K562 (cell line): Measurements from ENCODE around the gene DOCK3. TPM values are rescaled to one million over a fixed set of nuclear protein-coding genes. Genes with fewer than 3 reads are reported as not detected.

Source experiments
- ETV1 ChIP-seq: fragments of 450-650 bp; conservative IDR thresholded peaks from 2 replicates; pipeline ENCODE4 v1.6.1; 2016; ENCODE audit warnings: missing genetic modification characterization, control low read depth, low read depth, missing compliant biosample characterization
- FOXM1 ChIP-seq, 2 experiments: fragments of 450-650 bp in 1 of 2; sonication (generic) in 1 of 2; formaldehyde crosslinking in 1 of 2; IDR thresholded peaks; 2 replicates each; pipeline versions ENCODE4 v1.6.1 to v1.9.0; 2017 to 2022; ENCODE audit warnings: low read depth in 2 of 2, mild to moderate bottlenecking in 2 of 2, missing genetic modification reagents in 1 of 2, moderate library complexity in 1 of 2
- L3MBTL2 ChIP-seq: fragments of 450-650 bp; IDR thresholded peaks from 2 replicates; pipeline ENCODE4 v1.6.1; 2016; ENCODE audit warnings: mild to moderate bottlenecking, moderate library complexity
- MCM7 ChIP-seq, 2 experiments: fragments of 450-650 bp; IDR thresholded peaks; 2 replicates each; pipeline ENCODE4 v1.6.1; 2016 to 2018
- NFE2L1 ChIP-seq: fragments of 450-650 bp; IDR thresholded peaks from 2 replicates; pipeline ENCODE4 v1.6.1; 2016; ENCODE audit warnings: missing genetic modification characterization, low read depth, mild to moderate bottlenecking, missing compliant biosample characterization, moderate library complexity, borderline replicate concordance
- NONO ChIP-seq, 2 experiments: fragments of 200-400 bp in 1 of 2; fragments of 450-650 bp in 1 of 2; formaldehyde crosslinking in 1 of 2; IDR thresholded peaks; 2 replicates each; pipeline ENCODE4 v1.6.1; 2017; ENCODE audit warnings: low read depth in 2 of 2, mild to moderate bottlenecking in 2 of 2, moderate library complexity in 2 of 2, low read length in 1 of 2
- SIN3A ChIP-seq, 2 experiments: fragments of 150-350 bp in 1 of 2; IDR thresholded peaks; 2 replicates each; pipeline ENCODE4 v1.6.1; 2011 to 2016; ENCODE audit warnings: borderline replicate concordance in 2 of 2, low read depth in 2 of 2, low read length in 2 of 2, mild to moderate bottlenecking in 2 of 2, moderate library complexity in 2 of 2; ENCODE audit not compliant: control insufficient read depth in 1 of 2
- ZNF133 ChIP-seq: fragments of 250-450 bp; sonication (Bioruptor Pico); IDR thresholded peaks from 2 replicates; pipeline ENCODE4 v1.4.0; 2020; ENCODE audit warnings: mild to moderate bottlenecking
- polyA plus RNA-seq, 8 experiments: library from polyadenylated mRNA; depleted of rRNA in 4 of 8; stranded (reverse) in 5 of 8; unstranded in 3 of 8; fragments of >200 nt; fragmentation: Nextera tagmentation in 2 of 8; fragmentation: Illumina TruSeq in 1 of 8; extraction: Ambion mirVana in 2 of 8; extraction: Trizol in 1 of 8; gene quantifications; 2 replicates each; pipeline versions ENCODE4 v1.2.1 to v1.2.3, GENCODE V29; 2011 to 2014; ENCODE audit warnings: inconsistent platforms in 1 of 8, missing spikeins in 1 of 8
- total RNA-seq, 7 experiments: library from RNA; depleted of rRNA in 6 of 7; stranded (reverse); fragments of >200 nt in 6 of 7; fragmentation: Illumina TruSeq in 2 of 7; extraction: Trizol in 2 of 7; gene quantifications; 2 replicates each; pipeline versions ENCODE4 v1.2.1 to v1.2.3, GENCODE V29; 2011 to 2021; ENCODE audit warnings: low replicate concordance in 1 of 7
- TF ChIP-seq, protein P1 (sequence below): fragments of 450-650 bp; IDR thresholded peaks from 2 replicates; pipeline ENCODE4 v1.6.1; 2016; ENCODE audit warnings: mild to moderate bottlenecking, moderate library complexity
- TF ChIP-seq, protein P2 (sequence below): sonication (generic); formaldehyde crosslinking; IDR thresholded peaks from 2 replicates; pipeline ENCODE4 v1.8.0; 2023; ENCODE audit warnings: mild to moderate bottlenecking, missing genetic modification reagents

Gene DOCK3
- total and polyA plus RNA-seq, 9 of the 15 experiments (the other 6 are each of a cell fraction or from before 2014, with no cell fraction given): under 0.01 to 0.03 (median 0.01) TPM; not detected in 4

DNA sequence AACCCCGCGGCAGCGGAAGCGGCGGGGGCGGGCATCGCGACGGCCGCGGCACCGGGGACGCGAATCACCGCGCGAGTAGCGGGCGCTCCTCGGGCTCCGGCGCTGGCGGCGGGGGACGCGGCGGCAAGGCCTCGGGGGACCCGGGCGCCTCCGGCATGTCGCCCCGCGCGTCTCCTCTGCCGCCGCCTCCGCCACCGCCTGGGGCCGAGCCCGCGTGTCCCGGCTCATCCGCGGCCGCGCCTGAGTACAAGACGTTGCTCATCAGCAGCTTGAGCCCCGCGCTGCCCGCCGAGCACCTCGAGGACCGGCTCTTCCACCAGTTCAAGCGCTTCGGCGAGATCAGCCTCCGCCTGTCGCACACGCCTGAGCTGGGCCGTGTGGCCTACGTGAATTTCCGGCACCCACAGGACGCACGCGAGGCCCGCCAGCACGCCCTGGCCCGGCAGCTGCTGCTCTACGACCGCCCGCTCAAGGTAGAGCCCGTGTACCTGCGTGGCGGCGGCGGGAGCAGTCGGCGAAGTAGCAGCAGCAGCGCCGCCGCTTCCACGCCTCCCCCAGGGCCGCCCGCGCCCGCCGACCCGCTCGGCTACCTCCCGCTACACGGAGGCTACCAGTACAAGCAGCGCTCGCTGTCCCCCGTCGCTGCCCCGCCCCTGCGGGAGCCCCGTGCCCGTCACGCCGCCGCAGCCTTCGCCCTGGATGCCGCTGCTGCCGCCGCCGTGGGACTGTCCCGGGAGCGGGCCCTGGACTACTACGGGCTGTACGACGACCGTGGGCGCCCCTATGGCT, 717.0 kb downstream of the DOCK3 start (continued):
- no peak for TF ChIP-seq NONO (IDR thresholded peaks at IDR 0.05; ENCODE audit: low read depth in 2 of 2, low read length in 1 of 2)
- peak; percentile 77 for TF ChIP-seq L3MBTL2
- TF ChIP-seq ETV1 (tag): no peak
- TF ChIP-seq ZNF133 (CRISPR knock-in tag): no peak
- no peak for TF ChIP-seq MCM7 (IDR thresholded peaks at IDR 0.05)
- no peak for TF ChIP-seq NFE2L1 (tag)
- TF ChIP-seq, protein P1, sequence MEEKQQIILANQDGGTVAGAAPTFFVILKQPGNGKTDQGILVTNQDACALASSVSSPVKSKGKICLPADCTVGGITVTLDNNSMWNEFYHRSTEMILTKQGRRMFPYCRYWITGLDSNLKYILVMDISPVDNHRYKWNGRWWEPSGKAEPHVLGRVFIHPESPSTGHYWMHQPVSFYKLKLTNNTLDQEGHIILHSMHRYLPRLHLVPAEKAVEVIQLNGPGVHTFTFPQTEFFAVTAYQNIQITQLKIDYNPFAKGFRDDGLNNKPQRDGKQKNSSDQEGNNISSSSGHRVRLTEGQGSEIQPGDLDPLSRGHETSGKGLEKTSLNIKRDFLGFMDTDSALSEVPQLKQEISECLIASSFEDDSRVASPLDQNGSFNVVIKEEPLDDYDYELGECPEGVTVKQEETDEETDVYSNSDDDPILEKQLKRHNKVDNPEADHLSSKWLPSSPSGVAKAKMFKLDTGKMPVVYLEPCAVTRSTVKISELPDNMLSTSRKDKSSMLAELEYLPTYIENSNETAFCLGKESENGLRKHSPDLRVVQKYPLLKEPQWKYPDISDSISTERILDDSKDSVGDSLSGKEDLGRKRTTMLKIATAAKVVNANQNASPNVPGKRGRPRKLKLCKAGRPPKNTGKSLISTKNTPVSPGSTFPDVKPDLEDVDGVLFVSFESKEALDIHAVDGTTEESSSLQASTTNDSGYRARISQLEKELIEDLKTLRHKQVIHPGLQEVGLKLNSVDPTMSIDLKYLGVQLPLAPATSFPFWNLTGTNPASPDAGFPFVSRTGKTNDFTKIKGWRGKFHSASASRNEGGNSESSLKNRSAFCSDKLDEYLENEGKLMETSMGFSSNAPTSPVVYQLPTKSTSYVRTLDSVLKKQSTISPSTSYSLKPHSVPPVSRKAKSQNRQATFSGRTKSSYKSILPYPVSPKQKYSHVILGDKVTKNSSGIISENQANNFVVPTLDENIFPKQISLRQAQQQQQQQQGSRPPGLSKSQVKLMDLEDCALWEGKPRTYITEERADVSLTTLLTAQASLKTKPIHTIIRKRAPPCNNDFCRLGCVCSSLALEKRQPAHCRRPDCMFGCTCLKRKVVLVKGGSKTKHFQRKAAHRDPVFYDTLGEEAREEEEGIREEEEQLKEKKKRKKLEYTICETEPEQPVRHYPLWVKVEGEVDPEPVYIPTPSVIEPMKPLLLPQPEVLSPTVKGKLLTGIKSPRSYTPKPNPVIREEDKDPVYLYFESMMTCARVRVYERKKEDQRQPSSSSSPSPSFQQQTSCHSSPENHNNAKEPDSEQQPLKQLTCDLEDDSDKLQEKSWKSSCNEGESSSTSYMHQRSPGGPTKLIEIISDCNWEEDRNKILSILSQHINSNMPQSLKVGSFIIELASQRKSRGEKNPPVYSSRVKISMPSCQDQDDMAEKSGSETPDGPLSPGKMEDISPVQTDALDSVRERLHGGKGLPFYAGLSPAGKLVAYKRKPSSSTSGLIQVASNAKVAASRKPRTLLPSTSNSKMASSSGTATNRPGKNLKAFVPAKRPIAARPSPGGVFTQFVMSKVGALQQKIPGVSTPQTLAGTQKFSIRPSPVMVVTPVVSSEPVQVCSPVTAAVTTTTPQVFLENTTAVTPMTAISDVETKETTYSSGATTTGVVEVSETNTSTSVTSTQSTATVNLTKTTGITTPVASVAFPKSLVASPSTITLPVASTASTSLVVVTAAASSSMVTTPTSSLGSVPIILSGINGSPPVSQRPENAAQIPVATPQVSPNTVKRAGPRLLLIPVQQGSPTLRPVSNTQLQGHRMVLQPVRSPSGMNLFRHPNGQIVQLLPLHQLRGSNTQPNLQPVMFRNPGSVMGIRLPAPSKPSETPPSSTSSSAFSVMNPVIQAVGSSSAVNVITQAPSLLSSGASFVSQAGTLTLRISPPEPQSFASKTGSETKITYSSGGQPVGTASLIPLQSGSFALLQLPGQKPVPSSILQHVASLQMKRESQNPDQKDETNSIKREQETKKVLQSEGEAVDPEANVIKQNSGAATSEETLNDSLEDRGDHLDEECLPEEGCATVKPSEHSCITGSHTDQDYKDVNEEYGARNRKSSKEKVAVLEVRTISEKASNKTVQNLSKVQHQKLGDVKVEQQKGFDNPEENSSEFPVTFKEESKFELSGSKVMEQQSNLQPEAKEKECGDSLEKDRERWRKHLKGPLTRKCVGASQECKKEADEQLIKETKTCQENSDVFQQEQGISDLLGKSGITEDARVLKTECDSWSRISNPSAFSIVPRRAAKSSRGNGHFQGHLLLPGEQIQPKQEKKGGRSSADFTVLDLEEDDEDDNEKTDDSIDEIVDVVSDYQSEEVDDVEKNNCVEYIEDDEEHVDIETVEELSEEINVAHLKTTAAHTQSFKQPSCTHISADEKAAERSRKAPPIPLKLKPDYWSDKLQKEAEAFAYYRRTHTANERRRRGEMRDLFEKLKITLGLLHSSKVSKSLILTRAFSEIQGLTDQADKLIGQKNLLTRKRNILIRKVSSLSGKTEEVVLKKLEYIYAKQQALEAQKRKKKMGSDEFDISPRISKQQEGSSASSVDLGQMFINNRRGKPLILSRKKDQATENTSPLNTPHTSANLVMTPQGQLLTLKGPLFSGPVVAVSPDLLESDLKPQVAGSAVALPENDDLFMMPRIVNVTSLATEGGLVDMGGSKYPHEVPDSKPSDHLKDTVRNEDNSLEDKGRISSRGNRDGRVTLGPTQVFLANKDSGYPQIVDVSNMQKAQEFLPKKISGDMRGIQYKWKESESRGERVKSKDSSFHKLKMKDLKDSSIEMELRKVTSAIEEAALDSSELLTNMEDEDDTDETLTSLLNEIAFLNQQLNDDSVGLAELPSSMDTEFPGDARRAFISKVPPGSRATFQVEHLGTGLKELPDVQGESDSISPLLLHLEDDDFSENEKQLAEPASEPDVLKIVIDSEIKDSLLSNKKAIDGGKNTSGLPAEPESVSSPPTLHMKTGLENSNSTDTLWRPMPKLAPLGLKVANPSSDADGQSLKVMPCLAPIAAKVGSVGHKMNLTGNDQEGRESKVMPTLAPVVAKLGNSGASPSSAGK: peak; percentile 79
- no peak for TF ChIP-seq FOXM1 (IDR thresholded peaks at IDR 0.05; ENCODE audit: low read depth)
- 0 out of 2 replicates have a peak, but pooled peaks have one; percentile 33 for TF ChIP-seq FOXM1 (CRISPR knock-in tag; IDR thresholded peaks at IDR 0.05; ENCODE audit: low read depth)
- TF ChIP-seq, protein P2, sequence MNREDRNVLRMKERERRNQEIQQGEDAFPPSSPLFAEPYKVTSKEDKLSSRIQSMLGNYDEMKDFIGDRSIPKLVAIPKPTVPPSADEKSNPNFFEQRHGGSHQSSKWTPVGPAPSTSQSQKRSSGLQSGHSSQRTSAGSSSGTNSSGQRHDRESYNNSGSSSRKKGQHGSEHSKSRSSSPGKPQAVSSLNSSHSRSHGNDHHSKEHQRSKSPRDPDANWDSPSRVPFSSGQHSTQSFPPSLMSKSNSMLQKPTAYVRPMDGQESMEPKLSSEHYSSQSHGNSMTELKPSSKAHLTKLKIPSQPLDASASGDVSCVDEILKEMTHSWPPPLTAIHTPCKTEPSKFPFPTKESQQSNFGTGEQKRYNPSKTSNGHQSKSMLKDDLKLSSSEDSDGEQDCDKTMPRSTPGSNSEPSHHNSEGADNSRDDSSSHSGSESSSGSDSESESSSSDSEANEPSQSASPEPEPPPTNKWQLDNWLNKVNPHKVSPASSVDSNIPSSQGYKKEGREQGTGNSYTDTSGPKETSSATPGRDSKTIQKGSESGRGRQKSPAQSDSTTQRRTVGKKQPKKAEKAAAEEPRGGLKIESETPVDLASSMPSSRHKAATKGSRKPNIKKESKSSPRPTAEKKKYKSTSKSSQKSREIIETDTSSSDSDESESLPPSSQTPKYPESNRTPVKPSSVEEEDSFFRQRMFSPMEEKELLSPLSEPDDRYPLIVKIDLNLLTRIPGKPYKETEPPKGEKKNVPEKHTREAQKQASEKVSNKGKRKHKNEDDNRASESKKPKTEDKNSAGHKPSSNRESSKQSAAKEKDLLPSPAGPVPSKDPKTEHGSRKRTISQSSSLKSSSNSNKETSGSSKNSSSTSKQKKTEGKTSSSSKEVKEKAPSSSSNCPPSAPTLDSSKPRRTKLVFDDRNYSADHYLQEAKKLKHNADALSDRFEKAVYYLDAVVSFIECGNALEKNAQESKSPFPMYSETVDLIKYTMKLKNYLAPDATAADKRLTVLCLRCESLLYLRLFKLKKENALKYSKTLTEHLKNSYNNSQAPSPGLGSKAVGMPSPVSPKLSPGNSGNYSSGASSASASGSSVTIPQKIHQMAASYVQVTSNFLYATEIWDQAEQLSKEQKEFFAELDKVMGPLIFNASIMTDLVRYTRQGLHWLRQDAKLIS (CRISPR knock-in tag): peak; percentile 40; the same call in 1 of the 2 replicates
- 0 out of 4 replicates have a peak, but pooled peaks of 1 of the 2 experiments have one; percentile 3 for TF ChIP-seq SIN3A (IDR thresholded peaks at IDR 0.05; ENCODE audit: borderline replicate concordance in 2 of 2, control insufficient read depth in 1 of 2, low read depth in 2 of 2, low read length in 2 of 2)
